ENCODE data around the gene GPR137. TPM values are rescaled to one million over a fixed set of nuclear protein-coding genes. Genes with fewer than 3 reads are reported as not detected.

GPR137 gene
- total RNA-seq, 1 experiment from 2014 or later: 24.4 TPM

GRCh38 chr11:64256300-64256699 lies 29.3 kb upstream of the GPR137 start:
- Histone ChIP-seq H4K20me1 (ENCODE audit: insufficient read depth) (no peaks in the 10 kb centered on the region), H2AFZ (ENCODE audit: low read depth, low read length, poor library complexity, severe bottlenecking) (no peak overlapping the region), H3K4me3 (replicated peaks in 1 of 2; ENCODE audit: low read depth in 1 of 2, low read length in 2 of 2) (no peak overlapping the region), H3K27ac (ENCODE audit: low read depth, low read length) (peak overlapping the region; percentile 45; the same call in 1 of the 2 replicates), H3K9me2 (ENCODE audit: insufficient read depth) (no peaks in the 10 kb centered on the region), H3K4me1 (ENCODE audit: control insufficient read depth in 1 of 2, insufficient read depth in 2 of 2, low read length in 2 of 2) (peaks cover 13 to 30% of the 10 kb centered on the region in 2 experiments), H3K79me2 (ENCODE audit: insufficient read depth, low read length) (peaks cover 41% of the 10 kb centered on the region), H3K36me3 (ENCODE audit: control insufficient read depth in 1 of 2, insufficient read depth in 2 of 2, low read length in 2 of 2) (peaks cover 27 to 45% of the 10 kb centered on the region in 2 experiments; a peak in 3 of 4 replicates), H3K27me3 (ENCODE audit: insufficient read depth, low read length) (no peaks in the 10 kb centered on the region), H3K9ac (ENCODE audit: low read length) (no peak overlapping the region), H3K9me3 (ENCODE audit: control insufficient read depth in 1 of 2, insufficient read depth in 1 of 2, low read depth in 1 of 2, low read length in 2 of 2) (no peaks in the 10 kb centered on the region), H3K4me2 (ENCODE audit: low read length) (no peak overlapping the region; the same call in 1 of the 2 replicates)
- DNase-seq (ENCODE audit: low read depth, low spot score) (no peak), ATAC-seq (no peak)
- TF ChIP-seq CEBPB (IDR thresholded peaks at IDR 0.05; ENCODE audit: low read depth) (no peak), YY1 (IDR thresholded peaks at IDR 0.05; ENCODE audit: extremely low read depth, insufficient replicate concordance, low read depth, low read length) (no peak), TCF7L2 (IDR thresholded peaks at IDR 0.05; ENCODE audit: borderline replicate concordance, extremely low read depth, insufficient read depth, insufficient read length) (no peak), ZFX (IDR thresholded peaks at IDR 0.05) (no peak), JUND (IDR thresholded peaks at IDR 0.05) (no peak), POLR2AphosphoS5 (IDR thresholded peaks at IDR 0.05; ENCODE audit: low read depth, low read length) (no peak), ZBTB33 (IDR thresholded peaks at IDR 0.05; ENCODE audit: extremely low read depth, insufficient replicate concordance, low read length) (no peak), FOSL1 (IDR thresholded peaks at IDR 0.05; ENCODE audit: low read depth) (no peak), EZH2 (IDR thresholded peaks at IDR 0.05) (no peak), SIN3A (IDR thresholded peaks at IDR 0.05; ENCODE audit: low read depth) (no peak), ELF1 (IDR thresholded peaks at IDR 0.05; ENCODE audit: borderline replicate concordance, low read depth) (no peak), REST (IDR thresholded peaks at IDR 0.05; ENCODE audit: low read depth) (no peak), EZH2phosphoT487 (IDR thresholded peaks at IDR 0.05; ENCODE audit: borderline replicate concordance) (no peak), POLR2A (IDR thresholded peaks at IDR 0.05; ENCODE audit: borderline replicate concordance, extremely low read depth, insufficient read depth, insufficient read length) (no peak), CTCF (IDR thresholded peaks at IDR 0.05 in 2 of 3, conservative IDR thresholded peaks at IDR 0.05 in 1 of 3; ENCODE audit: borderline replicate concordance in 1 of 3, insufficient read depth in 1 of 3, low read depth in 2 of 3, low read length in 2 of 3) (no peak), CBX3 (IDR thresholded peaks at IDR 0.05; ENCODE audit: low read depth) (no peak), ZNF274 (IDR thresholded peaks at IDR 0.05; ENCODE audit: low read depth, low read length) (no peak), MAX (IDR thresholded peaks at IDR 0.05) (no peak), RAD21 (IDR thresholded peaks at IDR 0.05; ENCODE audit: low read depth) (no peak)
- intact Hi-C loops (cut with micrococcal nuclease): no loop called here
- ChIA-PET CTCF (interaction anchor here (1.1 kb wide), 1 partner anchor 48 kb away, joined by 3 read pairs; no protein-coding TSS in a partner anchor), POLR2A (no interaction called here), RAD21 (ENCODE audit: low non-redundant PET in 1 of 2, low total read pairs in 2 of 2, uncharacterized antibody in 2 of 2, unreplicated experiment in 2 of 2) (no interaction called here)
- BruUV-seq (replicated peaks): no TSS peak

Measured in HCT116 (cell line).